Pancreas (tissue), 10 donors: ENCODE measurements around the gene ST3GAL6. TPM values are rescaled to one million over a fixed set of nuclear protein-coding genes. Genes with fewer than 3 reads are reported as not detected.

Experiments
- ATAC-seq, 4 donors: fragments of 200-7000 bp; cut with Tn5 transposase; one replicate each; pipeline versions ENCODE4 v1.8.0 to v1.9.1; 2020; ENCODE audit warnings: mild to moderate bottlenecking in 4 of 4, moderate library complexity in 4 of 4
- DNase-seq, 6 donors: peaks; one replicate each; pipeline ENCODE4 v3.0.0-alpha.2; 2020
- FAIRE-seq: peaks from 2 replicates; lab custom pipeline; 2012; peaks lifted over from hg19 to GRCh38; lab: Jason Lieb, UNC
- H3K27ac ChIP-seq, 4 donors: fragments of 200-600 bp; sonication (generic); 1 replicate in 3 of 4; 2 replicates in 1 of 4; pipeline versions ENCODE4 v1.5.0 to v1.8.0; 2020
- H3K27me3 ChIP-seq, 4 donors: fragments of 200-600 bp; one replicate each; pipeline ENCODE4 v1.8.0; 2021
- H3K36me3 ChIP-seq, 3 donors: fragments of 200-600 bp; sonication (generic) in 1 of 3; one replicate each; pipeline versions ENCODE4 v1.5.0 to v1.8.0; 2020 to 2021
- H3K4me1 ChIP-seq, 3 donors: fragments of 200-600 bp; one replicate each; pipeline ENCODE4 v1.8.0; 2021
- H3K4me3 ChIP-seq, 4 donors: fragments of 200-600 bp; sonication (generic) in 2 of 4; one replicate each; pipeline versions ENCODE4 v1.5.0 to v1.8.0; 2020 to 2021
- H3K9me3 ChIP-seq, 4 donors: fragments of 200-600 bp; one replicate each; pipeline ENCODE4 v1.8.0; 2021
- WGBS, 2 donors: extraction: QIAGEN DNeasy Blood & Tissue Kit; methylation state at CpG; one replicate each; pipeline ENCODE4 v1.1.7; 2013; 5-methylcytosine and 5-hydroxymethylcytosine counted together
- intact Hi-C, 3 donors: fragments of 100-400 bp; cut with DNase I; formaldehyde crosslinking; loops; one replicate each; pipeline versions ENCODE4 v1.11.1 to v1.14.2; 2022
- polyA plus RNA-seq, 2 donors: library from polyadenylated mRNA; stranded (reverse); fragments of 200-250 nt; gene quantifications; one replicate each; pipeline ENCODE4 v1.2.3, GENCODE V29; 2013
- total RNA-seq, 6 donors: library from RNA; stranded (reverse); fragmentation: NEBNext Ultra II Directional in 4 of 6; extraction: Animal tissue kit (Norgen Biotek cat#: 25700) in 4 of 6; gene quantifications; one replicate each; pipeline versions ENCODE4 v1.2.1 to v1.2.4, GENCODE V29; 2021 to 2023
- TF ChIP-seq, protein P1 (sequence below), 4 donors: fragments of 200-600 bp; sonication (generic) in 3 of 4; IDR thresholded peaks; one replicate each; pipeline versions ENCODE4 v1.5.0 to v1.8.0; 2021; ENCODE audit warnings: antibody characterized with exemption in 4 of 4
- donor health status: healthy with polysubstance abuse.
- donor health status: DM: no; HTN: no; CAD: no; lungs with moderate emphysema.
- donor health status: DM: no; HTN: no; CAD: no.
- donor health status: control.
- donor health status: control.
- donor health status: Bipolar disorder and iron deficiency.
- donor health status: DM: yes; HTN: yes; CAD: no.
- donor health status: DM: no; HTN: no; CAD: no.
- donor health status: DM: no; HTN: no; CAD: no.
- donor health status: DM: yes; HTN: yes; CAD: no.

Gene ST3GAL6
- total and polyA plus RNA-seq, 8 donors: 3.6 to 16.1 (median 6.7) TPM

DNA sequence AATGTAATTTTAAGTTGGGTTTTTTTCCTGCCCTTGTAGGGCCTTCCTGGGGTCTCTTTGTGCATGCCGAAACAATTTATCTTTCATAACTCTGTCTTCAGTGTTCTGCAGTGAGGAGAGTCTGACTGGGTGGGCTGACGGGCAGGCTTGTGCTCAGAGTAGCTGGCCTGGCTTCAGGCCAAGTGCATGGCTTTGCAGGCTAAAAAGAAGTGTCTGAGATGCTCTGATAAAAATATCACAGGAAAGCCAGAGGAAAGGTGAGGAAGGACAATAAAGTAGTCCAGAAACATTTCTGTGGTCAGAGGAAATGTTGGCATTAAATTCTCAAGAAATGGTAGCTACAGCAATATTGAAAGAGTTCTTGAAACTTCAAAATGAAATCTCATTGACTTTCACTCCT is 25.5 kb downstream of the ST3GAL6 start:
- intact Hi-C loops: loop anchor here in 1 of 3 donors (10.0 kb wide), 1 partner anchor 54 kb away; no protein-coding TSS in a partner anchor

DNA sequence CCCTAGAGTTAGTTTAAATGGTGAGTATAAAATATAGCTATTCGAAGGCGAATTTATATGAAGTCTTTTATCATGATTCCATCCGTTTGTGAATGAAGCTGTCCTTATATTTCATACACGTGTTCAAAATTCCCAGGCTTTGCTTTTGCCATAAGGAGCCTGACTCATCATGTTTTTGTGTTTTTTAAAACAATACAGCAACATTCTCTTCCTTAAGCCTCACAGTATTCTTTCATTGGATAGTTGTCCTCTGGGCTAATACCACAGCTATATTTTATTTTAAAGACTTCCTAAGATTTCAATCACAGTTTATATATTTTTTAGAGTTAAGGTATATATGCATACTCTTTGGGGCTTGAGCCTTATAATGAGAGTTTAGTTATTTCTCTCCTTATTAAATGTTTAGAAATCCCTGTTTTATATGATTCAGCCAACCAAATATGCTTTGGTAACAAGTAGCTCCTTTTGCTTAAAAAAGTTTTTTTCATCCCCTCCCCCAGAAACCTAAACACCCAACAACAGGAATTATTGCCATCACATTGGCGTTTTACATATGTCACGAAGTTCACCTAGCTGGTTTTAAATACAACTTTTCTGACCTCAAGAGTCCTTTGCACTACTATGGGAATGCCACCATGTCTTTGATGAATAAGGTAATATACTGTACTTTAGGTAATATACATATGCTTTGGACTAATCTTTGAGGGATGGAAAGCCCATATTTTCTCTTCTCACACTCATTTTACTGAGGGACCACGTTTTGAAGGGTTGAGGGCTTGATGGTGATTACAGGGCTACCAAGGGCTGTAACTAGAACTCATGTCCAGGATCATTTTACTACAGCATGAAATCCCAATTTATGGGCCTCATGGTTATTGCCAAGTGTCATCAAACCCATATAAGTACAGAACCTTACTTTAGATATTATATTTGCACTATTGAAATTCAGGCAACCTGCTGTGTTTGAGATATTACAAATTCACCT is 28.5 kb downstream of the ST3GAL6 start:
- FAIRE-seq (no peak), ATAC-seq (no peak), DNase-seq (no peak)
- TF ChIP-seq, protein P1, sequence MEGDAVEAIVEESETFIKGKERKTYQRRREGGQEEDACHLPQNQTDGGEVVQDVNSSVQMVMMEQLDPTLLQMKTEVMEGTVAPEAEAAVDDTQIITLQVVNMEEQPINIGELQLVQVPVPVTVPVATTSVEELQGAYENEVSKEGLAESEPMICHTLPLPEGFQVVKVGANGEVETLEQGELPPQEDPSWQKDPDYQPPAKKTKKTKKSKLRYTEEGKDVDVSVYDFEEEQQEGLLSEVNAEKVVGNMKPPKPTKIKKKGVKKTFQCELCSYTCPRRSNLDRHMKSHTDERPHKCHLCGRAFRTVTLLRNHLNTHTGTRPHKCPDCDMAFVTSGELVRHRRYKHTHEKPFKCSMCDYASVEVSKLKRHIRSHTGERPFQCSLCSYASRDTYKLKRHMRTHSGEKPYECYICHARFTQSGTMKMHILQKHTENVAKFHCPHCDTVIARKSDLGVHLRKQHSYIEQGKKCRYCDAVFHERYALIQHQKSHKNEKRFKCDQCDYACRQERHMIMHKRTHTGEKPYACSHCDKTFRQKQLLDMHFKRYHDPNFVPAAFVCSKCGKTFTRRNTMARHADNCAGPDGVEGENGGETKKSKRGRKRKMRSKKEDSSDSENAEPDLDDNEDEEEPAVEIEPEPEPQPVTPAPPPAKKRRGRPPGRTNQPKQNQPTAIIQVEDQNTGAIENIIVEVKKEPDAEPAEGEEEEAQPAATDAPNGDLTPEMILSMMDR (IDR thresholded peaks at IDR 0.05): no peak
- intact Hi-C loops: no loop called here
- H3K27ac ChIP-seq: no peak overlapping the region
- no peaks in the 10 kb centered on the region for H3K27me3 ChIP-seq
- WGBS, 2 donors: 68% methylated on average over 7 of the region's 7 CpGs
- H3K9me3 ChIP-seq: no peaks in the 10 kb centered on the region
- H3K4me3 ChIP-seq: no peak overlapping the region
- no peaks in the 10 kb centered on the region for H3K36me3 ChIP-seq
- H3K4me1 ChIP-seq: no peaks in the 10 kb centered on the region

More for the DNA sequence above, 25.5 kb downstream of the ST3GAL6 start:
- TF ChIP-seq, protein P1 (IDR thresholded peaks at IDR 0.05): no peak
- no peaks in the 10 kb centered on the region for H3K27me3 ChIP-seq
- no peaks in the 10 kb centered on the region for H3K36me3 ChIP-seq
- no peak for ATAC-seq
- H3K4me3 ChIP-seq: no peak overlapping the region
- H3K27ac ChIP-seq: no peak overlapping the region
- WGBS, 2 donors: 80 to 90% methylated on average over 2 of the region's 2 CpGs
- DNase-seq: no peak
- H3K4me1 ChIP-seq: peaks cover 9 to 18% (median 10%) of the 10 kb centered on the region in 3 donors
- no peak for FAIRE-seq
- H3K9me3 ChIP-seq: no peaks in the 10 kb centered on the region

DNA sequence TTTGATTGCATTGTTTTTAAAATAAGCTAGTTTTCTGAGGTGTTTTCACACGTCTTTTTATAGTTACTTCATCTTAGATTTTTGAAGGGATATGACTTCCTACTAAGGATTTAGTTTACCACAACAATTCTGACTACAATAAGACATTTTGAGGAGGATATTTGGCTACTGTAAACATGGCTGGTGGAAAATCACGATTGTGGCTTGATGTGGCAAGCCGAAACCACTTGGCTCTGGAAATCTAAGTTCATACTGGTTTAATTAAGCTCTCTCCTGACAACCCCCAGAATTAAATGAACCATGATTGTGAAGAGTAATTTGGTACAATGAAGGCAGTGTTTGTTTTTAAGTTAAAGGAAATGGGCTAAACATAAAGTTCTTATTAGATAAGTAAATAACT is 30.8 kb downstream of the ST3GAL6 start:
- DNase-seq (no peak), FAIRE-seq (no peak), ATAC-seq (no peak)
- Histone ChIP-seq H3K4me1 (no peaks in the 10 kb centered on the region), H3K36me3 (no peaks in the 10 kb centered on the region), H3K9me3 (no peaks in the 10 kb centered on the region), H3K4me3 (no peak overlapping the region), H3K27ac (no peak overlapping the region), H3K27me3 (no peaks in the 10 kb centered on the region)
- TF ChIP-seq, protein P1 (IDR thresholded peaks at IDR 0.05): no peak
- 67% methylated on average over 3 of the region's 3 CpGs for WGBS, 2 donors
- intact Hi-C loops: no loop called here

DNA sequence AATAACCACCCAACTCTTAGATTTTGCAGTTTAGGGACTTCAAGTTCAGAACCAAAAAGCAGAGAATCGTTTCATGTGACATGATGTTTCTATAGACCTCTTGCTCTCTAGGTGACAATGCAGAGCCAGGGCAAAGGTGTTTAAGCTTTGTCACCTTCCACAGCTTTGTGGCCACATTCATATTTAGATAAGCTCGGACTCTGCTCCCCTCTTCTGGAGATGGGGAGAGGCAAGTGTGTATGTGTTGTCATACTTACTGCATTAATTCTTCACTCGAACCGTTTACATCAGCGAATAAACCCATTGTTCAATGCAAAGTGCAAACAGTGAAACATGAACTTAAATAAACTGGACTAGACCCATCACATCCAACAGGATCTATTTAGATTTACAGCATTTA is 33.2 kb downstream of the ST3GAL6 start:
- Histone ChIP-seq H3K9me3 (no peaks in the 10 kb centered on the region), H3K4me3 (no peak overlapping the region), H3K4me1 (no peaks in the 10 kb centered on the region), H3K27me3 (no peaks in the 10 kb centered on the region), H3K36me3 (no peaks in the 10 kb centered on the region), H3K27ac (no peak overlapping the region)
- intact Hi-C loops: no loop called here
- DNase-seq (no peak), ATAC-seq (no peak), FAIRE-seq (no peak)
- 77 to 78% methylated on average over 5 of the region's 5 CpGs for WGBS, 2 donors
- TF ChIP-seq, protein P1 (IDR thresholded peaks at IDR 0.05): no peak

DNA sequence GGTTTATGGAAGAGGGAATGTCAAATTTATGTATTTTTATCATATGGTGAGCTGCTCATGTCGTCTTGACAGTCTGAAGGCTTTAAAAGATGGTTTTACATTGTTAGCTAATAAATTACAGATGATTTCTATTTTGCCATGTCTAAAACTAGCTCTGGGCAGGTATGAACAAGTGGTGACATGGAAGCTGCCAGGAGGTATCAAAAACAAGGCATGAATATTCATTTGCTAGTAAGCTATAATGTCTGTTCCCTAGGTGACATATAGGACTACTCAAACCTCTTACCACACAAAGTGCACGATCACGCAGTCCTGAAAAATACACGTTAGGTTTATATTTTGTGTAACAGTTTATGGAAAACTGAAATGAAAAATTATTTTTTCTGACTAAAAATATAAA is 34.8 kb downstream of the ST3GAL6 start:
- WGBS, 2 donors: 82 to 89% methylated on average over 4 of the region's 4 CpGs
- Histone ChIP-seq H3K4me1 (no peaks in the 10 kb centered on the region), H3K27me3 (no peaks in the 10 kb centered on the region), H3K36me3 (no peaks in the 10 kb centered on the region), H3K4me3 (no peak overlapping the region), H3K9me3 (no peaks in the 10 kb centered on the region), H3K27ac (no peak overlapping the region)
- intact Hi-C loops: no loop called here
- TF ChIP-seq, protein P1 (IDR thresholded peaks at IDR 0.05): no peak
- ATAC-seq (no peak), FAIRE-seq (no peak), DNase-seq (no peak)
